HepG2 (cell line): ENCODE results near the gene GREM1.

Experiments
- ATF4 ChIP-seq, 2 experiments: fragments of 450-650 bp in 1 of 2; sonication (generic) in 1 of 2; formaldehyde crosslinking; IDR thresholded peaks; 2 replicates each; pipeline versions ENCODE4 v1.5.0 to v1.8.0; 2020 to 2022; ENCODE audit warnings: mild to moderate bottlenecking in 1 of 2, missing genetic modification reagents in 1 of 2
- CEBPB ChIP-seq: IDR thresholded peaks from 2 replicates; pipeline ENCODE4 v1.6.1; 2011; ENCODE audit warnings: low read depth, low read length, improper control_type of control experiment, borderline replicate concordance
- CREM ChIP-seq, 2 experiments: sonication (generic) in 1 of 2; formaldehyde crosslinking in 1 of 2; IDR thresholded peaks; 2 replicates each; pipeline versions ENCODE4 v1.4.0 to v1.6.1; 2016 to 2020; ENCODE audit warnings: antibody characterized with exemption in 1 of 2, mild to moderate bottlenecking in 1 of 2, missing genetic modification reagents in 1 of 2
- EZH2 ChIP-seq: conservative IDR thresholded peaks from 2 replicates; pipeline ENCODE4 v1.6.1; 2012; ENCODE audit warnings: mild to moderate bottlenecking, low read depth, low read length, moderate library complexity
- NFIC ChIP-seq: IDR thresholded peaks from 2 replicates; pipeline ENCODE4 v1.6.1; 2012; ENCODE audit warnings: mild to moderate bottlenecking, low read length, inconsistent platforms
- POLR2A ChIP-seq, 2 experiments: IDR thresholded peaks; 2 replicates each; pipeline ENCODE4 v1.6.1; 2011; ENCODE audit warnings: low read depth in 2 of 2, low read length in 2 of 2, mild to moderate bottlenecking in 1 of 2, moderate library complexity in 1 of 2; ENCODE audit not compliant: insufficient read depth in 1 of 2
- POLR2AphosphoS5 ChIP-seq: IDR thresholded peaks from 2 replicates; pipeline ENCODE4 v1.6.1; 2012; ENCODE audit warnings: low read depth, low read length
- SIN3A ChIP-seq: IDR thresholded peaks from 2 replicates; pipeline ENCODE4 v1.6.1; 2011; ENCODE audit warnings: low read depth, mild to moderate bottlenecking, control low read depth, low read length, borderline replicate concordance
- TF ChIP-seq, protein P1 (sequence below): sonication (generic); formaldehyde crosslinking; IDR thresholded peaks from 2 replicates; pipeline ENCODE4 v1.8.1; 2022; ENCODE audit warnings: mild to moderate bottlenecking, missing genetic modification reagents
- TF ChIP-seq, protein P2 (sequence below): sonication (generic); formaldehyde crosslinking; IDR thresholded peaks from 2 replicates; pipeline ENCODE4 v1.5.0; 2020; ENCODE audit warnings: mild to moderate bottlenecking, missing genetic modification reagents, moderate library complexity

DNA sequence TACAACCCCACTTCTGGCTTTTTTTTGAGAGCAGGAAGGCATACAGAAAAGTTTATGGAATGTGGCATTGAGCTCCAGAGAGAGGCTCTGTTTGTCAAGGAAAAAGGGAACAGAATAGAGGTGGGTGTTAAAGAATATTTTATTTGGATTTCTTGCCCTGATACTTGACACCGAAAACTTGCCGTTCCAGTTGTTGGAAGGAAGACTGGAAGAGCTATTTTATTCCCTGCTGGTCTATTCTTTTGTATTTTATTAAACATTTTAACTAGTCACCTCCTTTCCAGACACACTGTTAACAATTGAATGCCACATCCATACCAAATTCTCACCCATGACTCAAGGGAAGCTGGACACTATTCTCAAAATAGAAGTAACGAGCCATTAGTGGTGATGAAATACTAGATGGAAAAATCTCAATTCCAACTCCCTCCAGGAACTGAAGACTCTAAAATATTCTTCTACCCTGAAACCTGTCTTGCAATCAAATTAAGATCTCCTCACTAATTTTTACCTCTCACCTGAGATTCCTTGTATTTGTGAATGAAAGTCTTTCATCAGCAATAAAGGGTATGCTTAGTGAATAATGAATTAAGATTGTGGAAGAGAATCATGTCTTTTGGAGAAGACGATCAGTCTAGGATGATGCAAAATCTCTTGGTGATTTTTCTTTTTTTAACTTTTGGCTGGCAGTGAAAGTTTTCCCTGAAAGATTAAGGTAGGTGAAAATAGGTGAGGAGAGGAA lies 28.5 kb downstream of the GREM1 start:
- TF ChIP-seq ATF4 (CRISPR knock-in tag; IDR thresholded peaks at IDR 0.05) (no peak), POLR2A (IDR thresholded peaks at IDR 0.05; ENCODE audit: insufficient read depth in 1 of 2, low read depth in 2 of 2, low read length in 2 of 2) (no peak), EZH2 (no peak), SIN3A (no peak), CEBPB (no peak), CREM (IDR thresholded peaks at IDR 0.05) (no peak), CREM (CRISPR knock-in tag; IDR thresholded peaks at IDR 0.05) (no peak), NFIC (no peak), POLR2AphosphoS5 (no peak)
- TF ChIP-seq, protein P1, sequence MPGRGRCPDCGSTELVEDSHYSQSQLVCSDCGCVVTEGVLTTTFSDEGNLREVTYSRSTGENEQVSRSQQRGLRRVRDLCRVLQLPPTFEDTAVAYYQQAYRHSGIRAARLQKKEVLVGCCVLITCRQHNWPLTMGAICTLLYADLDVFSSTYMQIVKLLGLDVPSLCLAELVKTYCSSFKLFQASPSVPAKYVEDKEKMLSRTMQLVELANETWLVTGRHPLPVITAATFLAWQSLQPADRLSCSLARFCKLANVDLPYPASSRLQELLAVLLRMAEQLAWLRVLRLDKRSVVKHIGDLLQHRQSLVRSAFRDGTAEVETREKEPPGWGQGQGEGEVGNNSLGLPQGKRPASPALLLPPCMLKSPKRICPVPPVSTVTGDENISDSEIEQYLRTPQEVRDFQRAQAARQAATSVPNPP, result no peak
- TF ChIP-seq, protein P2, sequence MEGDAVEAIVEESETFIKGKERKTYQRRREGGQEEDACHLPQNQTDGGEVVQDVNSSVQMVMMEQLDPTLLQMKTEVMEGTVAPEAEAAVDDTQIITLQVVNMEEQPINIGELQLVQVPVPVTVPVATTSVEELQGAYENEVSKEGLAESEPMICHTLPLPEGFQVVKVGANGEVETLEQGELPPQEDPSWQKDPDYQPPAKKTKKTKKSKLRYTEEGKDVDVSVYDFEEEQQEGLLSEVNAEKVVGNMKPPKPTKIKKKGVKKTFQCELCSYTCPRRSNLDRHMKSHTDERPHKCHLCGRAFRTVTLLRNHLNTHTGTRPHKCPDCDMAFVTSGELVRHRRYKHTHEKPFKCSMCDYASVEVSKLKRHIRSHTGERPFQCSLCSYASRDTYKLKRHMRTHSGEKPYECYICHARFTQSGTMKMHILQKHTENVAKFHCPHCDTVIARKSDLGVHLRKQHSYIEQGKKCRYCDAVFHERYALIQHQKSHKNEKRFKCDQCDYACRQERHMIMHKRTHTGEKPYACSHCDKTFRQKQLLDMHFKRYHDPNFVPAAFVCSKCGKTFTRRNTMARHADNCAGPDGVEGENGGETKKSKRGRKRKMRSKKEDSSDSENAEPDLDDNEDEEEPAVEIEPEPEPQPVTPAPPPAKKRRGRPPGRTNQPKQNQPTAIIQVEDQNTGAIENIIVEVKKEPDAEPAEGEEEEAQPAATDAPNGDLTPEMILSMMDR (CRISPR knock-in tag), result no peak
